Measurements from ENCODE around the gene UGT3A2. TPM values are rescaled to one million over a fixed set of nuclear protein-coding genes. Genes with fewer than 3 reads are reported as not detected.

Gene UGT3A2
- total RNA-seq, 2 donors from 2014 or later, result not detected

DNA sequence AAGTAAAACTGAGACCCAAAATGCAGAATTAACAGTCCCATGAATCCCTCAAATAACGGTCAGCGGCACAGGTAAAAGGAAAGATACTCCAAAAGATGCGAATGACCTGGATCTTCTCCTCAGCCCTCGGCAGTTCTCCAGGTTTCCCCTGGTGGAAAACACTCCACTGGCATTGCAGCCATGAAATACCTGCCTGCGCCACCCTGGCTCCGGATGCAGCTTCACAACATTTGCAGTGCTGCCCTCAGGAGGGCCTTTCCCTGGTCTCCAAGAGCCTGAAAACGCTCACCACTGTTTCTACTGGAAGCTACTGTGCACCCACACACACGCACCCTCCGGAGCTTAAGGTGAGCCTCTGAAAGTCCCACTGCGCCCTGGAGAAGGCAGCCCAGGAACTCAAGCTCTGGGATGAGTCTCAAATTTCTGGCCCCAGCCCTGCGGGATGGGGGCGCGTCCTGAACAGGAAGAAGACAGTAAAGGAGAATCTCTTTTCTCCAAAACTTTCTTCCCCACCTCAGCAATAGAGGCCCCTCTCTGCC lies 612 bp downstream of the UGT3A2 start:
- Mint-ChIP-seq H3K4me3 (no peak overlapping the region), H3K27me3 (peaks cover 58% of the 10 kb centered on the region)

DNA sequence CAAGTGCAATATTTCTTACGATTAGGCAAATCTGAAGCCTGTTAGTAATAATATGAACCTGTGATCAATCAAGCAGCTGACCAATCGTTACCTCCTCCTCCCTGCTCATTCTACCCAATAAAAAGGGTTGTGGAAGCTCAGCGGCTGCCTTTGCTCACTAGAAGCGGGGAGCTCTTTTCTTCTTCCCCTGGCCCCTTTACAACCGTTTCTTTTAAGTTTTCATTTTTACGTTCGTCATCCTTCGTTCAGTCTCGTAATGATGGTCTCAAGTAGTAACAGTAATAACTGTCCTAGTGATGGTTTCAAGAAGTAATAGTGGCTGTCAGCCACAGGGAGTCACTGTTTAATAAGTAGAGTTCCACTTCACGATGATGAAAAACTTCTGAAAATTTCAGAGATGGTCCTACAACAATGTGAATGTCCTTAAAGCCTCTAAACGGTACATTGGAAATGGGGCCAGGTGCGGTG lies 6.2 kb downstream of the UGT3A2 start:
- no peak overlapping the region for H3K4me3 Mint-ChIP-seq
- no peak for ATAC-seq
- H3K4me1 Mint-ChIP-seq, result peaks cover 7% of the 10 kb centered on the region
- H3K36me3 Mint-ChIP-seq (ENCODE audit: low read depth), result peaks cover 2% of the 10 kb centered on the region
- H3K27me3 Mint-ChIP-seq, result peaks cover 51% of the 10 kb centered on the region
- no peaks in the 10 kb centered on the region for H3K9me3 ChIP-seq (ENCODE audit: control insufficient read depth, low read length, poor library complexity, severe bottlenecking)
- no peak overlapping the region for H3K27ac Mint-ChIP-seq
- no peak for DNase-seq

More for the DNA sequence above, 612 bp downstream of the UGT3A2 start:
- Mint-ChIP-seq H3K4me1 (peaks cover 11% of the 10 kb centered on the region), H3K27ac (no peak overlapping the region), H3K36me3 (ENCODE audit: low read depth) (no peaks in the 10 kb centered on the region)
- ATAC-seq, result no peak
- no peaks in the 10 kb centered on the region for H3K9me3 ChIP-seq (ENCODE audit: control insufficient read depth, low read length, poor library complexity, severe bottlenecking)
- no peak for DNase-seq

DNA sequence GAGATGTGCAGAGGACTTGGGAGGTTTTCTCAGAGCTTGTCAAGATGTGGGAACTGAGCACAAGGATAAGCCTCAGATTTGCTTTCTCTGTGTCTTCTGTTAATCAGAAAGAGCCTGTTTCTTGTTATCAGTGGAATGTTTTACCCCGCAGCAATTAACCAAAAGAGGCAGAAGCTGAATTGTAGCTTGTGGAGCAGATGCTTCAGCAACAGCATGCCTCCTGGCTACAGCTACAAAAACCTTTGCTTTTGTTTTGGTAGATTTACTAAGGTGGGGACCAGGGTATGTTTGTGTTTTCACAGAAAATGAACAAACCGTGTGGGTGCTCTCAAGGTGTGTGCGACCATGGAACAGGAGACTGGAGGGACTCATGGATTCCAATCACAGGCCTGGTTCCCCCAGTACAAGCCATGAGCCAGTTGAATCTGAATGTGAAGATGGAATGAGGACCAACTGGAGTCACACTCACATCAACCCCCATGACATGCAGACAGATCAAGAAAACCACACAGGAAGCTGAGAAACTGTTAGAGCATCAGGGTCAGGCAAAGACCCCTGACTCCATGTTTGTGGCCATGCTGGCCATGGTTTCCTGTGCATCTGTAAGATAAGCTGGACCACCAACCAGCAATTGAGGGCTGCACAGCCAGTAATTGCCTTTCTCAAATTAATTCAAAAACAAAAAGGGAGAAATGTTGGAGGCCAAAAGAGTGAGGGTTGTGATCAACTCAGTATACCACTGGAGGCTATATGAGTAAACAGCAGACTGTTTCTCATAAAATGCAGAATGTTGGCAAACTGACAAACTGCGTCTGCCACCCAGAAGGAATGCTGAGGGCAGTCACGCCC lies 6.9 kb downstream of the UGT3A2 start:
- peaks cover 7% of the 10 kb centered on the region for H3K4me1 Mint-ChIP-seq
- ATAC-seq (no peak), DNase-seq (no peak)
- peaks cover 2% of the 10 kb centered on the region for H3K36me3 Mint-ChIP-seq (ENCODE audit: low read depth)
- H3K9me3 ChIP-seq (ENCODE audit: control insufficient read depth, low read length, poor library complexity, severe bottlenecking), result no peaks in the 10 kb centered on the region
- no peak overlapping the region for H3K27ac Mint-ChIP-seq
- H3K4me3 Mint-ChIP-seq, result no peak overlapping the region
- H3K27me3 Mint-ChIP-seq, result peaks cover 46% of the 10 kb centered on the region

DNA sequence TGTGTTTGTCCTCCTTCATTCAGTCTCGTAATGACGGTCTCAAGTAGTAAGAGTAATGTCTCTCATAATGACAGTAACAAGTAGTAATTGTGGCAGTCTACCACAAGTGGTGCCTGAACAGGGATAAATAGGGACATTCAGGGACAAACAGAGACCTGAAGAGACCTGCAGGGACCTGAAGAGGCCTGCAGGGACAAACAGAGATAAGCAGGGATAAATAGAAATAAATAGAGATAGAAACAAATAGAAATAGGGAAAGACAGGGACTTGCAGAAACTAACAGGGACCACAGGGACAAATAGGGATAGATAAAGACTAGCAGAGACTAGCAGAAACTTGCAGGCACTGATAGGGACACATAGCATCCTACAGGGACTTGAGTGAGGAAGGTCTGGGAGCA lies 7.9 kb downstream of the UGT3A2 start:
- Mint-ChIP-seq H3K36me3 (ENCODE audit: low read depth) (peaks cover 2% of the 10 kb centered on the region), H3K27me3 (peaks cover 46% of the 10 kb centered on the region), H3K4me3 (no peak overlapping the region), H3K27ac (no peak overlapping the region), H3K4me1 (peaks cover 9% of the 10 kb centered on the region)
- ATAC-seq, result no peak
- no peaks in the 10 kb centered on the region for H3K9me3 ChIP-seq (ENCODE audit: control insufficient read depth, low read length, poor library complexity, severe bottlenecking)
- no peak for DNase-seq

DNA sequence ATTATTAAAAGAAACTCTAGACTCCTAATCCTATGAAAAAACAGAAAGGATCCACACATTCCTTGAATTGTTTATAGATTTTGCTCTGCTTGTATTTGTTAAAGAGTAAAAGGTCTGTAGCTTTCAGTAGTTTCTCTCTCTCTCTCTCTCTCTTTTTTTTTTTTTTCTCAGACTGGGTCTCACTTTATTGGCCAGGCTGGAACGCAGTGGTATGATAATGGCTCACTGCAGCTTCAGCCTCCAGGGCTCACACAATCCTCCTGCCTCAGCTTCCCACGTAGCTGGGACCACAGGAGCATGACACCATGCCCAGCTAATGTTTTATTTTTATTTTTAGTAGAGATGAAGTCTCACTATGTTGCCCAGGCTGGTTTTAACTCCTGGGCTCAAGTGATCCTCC lies 9.3 kb downstream of the UGT3A2 start:
- Mint-ChIP-seq H3K27me3 (peaks cover 56% of the 10 kb centered on the region), H3K36me3 (ENCODE audit: low read depth) (peaks cover 5% of the 10 kb centered on the region), H3K4me1 (peaks cover 9% of the 10 kb centered on the region), H3K27ac (no peak overlapping the region), H3K4me3 (no peak overlapping the region)
- no peaks in the 10 kb centered on the region for H3K9me3 ChIP-seq (ENCODE audit: control insufficient read depth, low read length, poor library complexity, severe bottlenecking)
- DNase-seq (no peak), ATAC-seq (no peak)

DNA sequence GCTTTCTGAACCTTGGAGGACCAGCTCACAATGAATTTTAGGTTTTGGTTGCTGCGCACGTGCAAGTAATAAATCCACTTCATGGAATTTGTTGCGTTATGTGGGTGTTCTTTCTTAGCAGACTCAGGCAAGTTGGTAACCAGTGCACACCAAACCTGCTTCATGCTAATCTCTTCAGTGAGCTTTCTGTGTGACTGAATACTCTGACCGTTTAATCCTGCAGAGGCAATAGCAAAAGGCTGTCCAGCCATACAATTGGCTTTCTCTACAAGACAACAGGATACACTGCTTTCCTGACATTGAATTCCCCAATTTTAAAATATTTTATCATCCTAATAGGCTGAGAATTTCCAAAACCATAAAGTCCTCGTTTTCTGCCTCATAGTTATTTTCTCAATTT lies 10.3 kb downstream of the UGT3A2 start:
- peaks cover 9% of the 10 kb centered on the region for H3K4me1 Mint-ChIP-seq
- H3K9me3 ChIP-seq (ENCODE audit: control insufficient read depth, low read length, poor library complexity, severe bottlenecking), result no peaks in the 10 kb centered on the region
- H3K27ac Mint-ChIP-seq, result no peak overlapping the region
- DNase-seq (no peak), ATAC-seq (no peak)
- no peak overlapping the region for H3K4me3 Mint-ChIP-seq
- H3K27me3 Mint-ChIP-seq, result peaks cover 57% of the 10 kb centered on the region
- peaks cover 5% of the 10 kb centered on the region for H3K36me3 Mint-ChIP-seq (ENCODE audit: low read depth)

DNA sequence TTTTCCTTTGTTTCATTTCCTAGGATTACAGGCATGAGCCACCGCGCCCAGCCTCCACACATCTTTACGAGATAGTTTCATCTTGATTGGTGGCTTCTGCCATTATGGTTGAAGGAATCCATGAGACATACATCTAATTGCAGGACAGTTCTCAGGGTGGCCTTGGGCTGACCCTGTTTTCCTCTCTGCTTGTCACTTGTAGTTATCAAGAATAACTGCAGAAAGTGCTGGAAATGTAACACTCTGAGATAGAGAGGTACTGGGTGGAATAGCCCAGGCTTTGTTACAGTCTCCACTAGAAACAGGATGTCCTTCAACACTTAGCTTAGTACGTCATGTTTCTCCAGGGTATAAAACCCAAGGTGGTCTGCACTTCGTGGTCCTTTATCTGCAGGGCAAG lies 10.7 kb downstream of the UGT3A2 start:
- peaks cover 5% of the 10 kb centered on the region for H3K36me3 Mint-ChIP-seq (ENCODE audit: low read depth)
- ATAC-seq, result no peak
- peaks cover 10% of the 10 kb centered on the region for H3K4me1 Mint-ChIP-seq
- peaks cover 57% of the 10 kb centered on the region for H3K27me3 Mint-ChIP-seq
- H3K9me3 ChIP-seq (ENCODE audit: control insufficient read depth, low read length, poor library complexity, severe bottlenecking), result no peaks in the 10 kb centered on the region
- H3K27ac Mint-ChIP-seq, result no peak overlapping the region
- no peak overlapping the region for H3K4me3 Mint-ChIP-seq
- DNase-seq, result no peak

DNA sequence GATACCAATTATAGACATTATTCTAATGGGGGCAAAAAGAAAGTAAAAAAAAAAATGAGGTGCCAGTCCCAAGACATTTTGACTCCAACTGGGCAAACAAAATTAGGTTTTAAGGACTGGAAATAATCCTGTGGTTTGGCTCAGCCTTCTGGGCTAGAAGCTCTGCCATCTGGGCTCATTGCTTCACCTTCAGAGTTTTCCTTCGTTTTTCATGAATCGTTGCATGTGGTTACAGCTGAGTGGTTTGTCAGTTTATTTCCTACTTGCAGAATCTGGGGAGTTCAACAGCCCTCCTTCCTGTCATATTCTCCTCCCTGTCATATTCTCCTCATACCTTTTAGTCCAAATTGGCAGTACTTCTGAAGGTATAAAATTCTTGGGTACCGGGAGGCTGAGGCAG lies 12.0 kb downstream of the UGT3A2 start:
- Mint-ChIP-seq H3K4me3 (no peak overlapping the region), H3K36me3 (ENCODE audit: low read depth) (peaks cover 3% of the 10 kb centered on the region)

DNA sequence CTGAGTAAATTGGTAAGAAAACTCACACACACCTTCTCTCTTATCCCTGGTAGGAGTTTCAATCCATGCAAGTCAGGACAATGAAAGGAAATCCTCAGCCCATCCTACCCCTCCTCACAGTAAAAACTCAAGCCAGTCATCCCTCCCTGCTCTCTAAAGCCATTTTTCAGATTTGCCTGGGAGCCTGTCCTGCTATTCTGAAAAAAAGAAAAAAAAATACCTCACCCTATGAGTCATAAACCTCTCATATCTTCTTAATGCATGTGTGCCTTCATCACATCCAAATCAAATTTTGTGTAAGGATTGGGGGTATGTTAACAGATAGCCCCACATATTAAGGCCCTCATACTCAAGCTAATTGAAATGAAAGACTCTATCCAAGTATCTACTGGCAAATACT lies 14.1 kb downstream of the UGT3A2 start:
- DNase-seq, result no peak
- no peak for ATAC-seq
- Mint-ChIP-seq H3K4me1 (peaks cover 5% of the 10 kb centered on the region), H3K36me3 (ENCODE audit: low read depth) (peaks cover 3% of the 10 kb centered on the region), H3K27me3 (peaks cover 39% of the 10 kb centered on the region), H3K27ac (no peak overlapping the region), H3K4me3 (no peak overlapping the region)
- no peaks in the 10 kb centered on the region for H3K9me3 ChIP-seq (ENCODE audit: control insufficient read depth, low read length, poor library complexity, severe bottlenecking)

More for the DNA sequence above, 12.0 kb downstream of the UGT3A2 start:
- no peaks in the 10 kb centered on the region for H3K9me3 ChIP-seq (ENCODE audit: control insufficient read depth, low read length, poor library complexity, severe bottlenecking)
- ATAC-seq, result no peak
- Mint-ChIP-seq H3K4me1 (peaks cover 8% of the 10 kb centered on the region), H3K27ac (no peak overlapping the region), H3K27me3 (peaks cover 53% of the 10 kb centered on the region)
- no peak for DNase-seq

DNA sequence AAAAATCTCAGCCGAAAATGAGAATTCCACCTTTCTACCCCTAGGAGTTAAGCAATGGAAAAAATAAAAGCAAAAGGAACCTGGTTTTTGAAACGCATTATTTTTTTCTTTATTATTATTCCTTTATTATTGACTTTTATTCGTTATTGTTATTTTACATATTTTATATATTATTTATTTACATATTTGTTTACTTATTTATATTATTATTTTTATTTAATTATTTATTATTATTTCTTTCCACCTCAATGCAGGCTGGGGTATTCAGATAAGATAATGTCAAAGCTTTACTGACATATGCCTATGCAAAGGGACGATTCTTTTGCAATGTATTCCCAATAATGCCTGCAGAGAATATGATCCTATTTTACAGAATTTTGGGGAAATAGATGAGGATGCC lies 16.7 kb downstream of the UGT3A2 start:
- peaks cover 20% of the 10 kb centered on the region for H3K27me3 Mint-ChIP-seq
- H3K4me3 Mint-ChIP-seq, result no peak overlapping the region
- H3K9me3 ChIP-seq (ENCODE audit: control insufficient read depth, low read length, poor library complexity, severe bottlenecking), result no peaks in the 10 kb centered on the region
- peaks cover 5% of the 10 kb centered on the region for H3K4me1 Mint-ChIP-seq
- ATAC-seq (no peak), DNase-seq (no peak)
- H3K27ac Mint-ChIP-seq, result no peak overlapping the region
- H3K36me3 Mint-ChIP-seq (ENCODE audit: low read depth), result peaks cover 3% of the 10 kb centered on the region

DNA sequence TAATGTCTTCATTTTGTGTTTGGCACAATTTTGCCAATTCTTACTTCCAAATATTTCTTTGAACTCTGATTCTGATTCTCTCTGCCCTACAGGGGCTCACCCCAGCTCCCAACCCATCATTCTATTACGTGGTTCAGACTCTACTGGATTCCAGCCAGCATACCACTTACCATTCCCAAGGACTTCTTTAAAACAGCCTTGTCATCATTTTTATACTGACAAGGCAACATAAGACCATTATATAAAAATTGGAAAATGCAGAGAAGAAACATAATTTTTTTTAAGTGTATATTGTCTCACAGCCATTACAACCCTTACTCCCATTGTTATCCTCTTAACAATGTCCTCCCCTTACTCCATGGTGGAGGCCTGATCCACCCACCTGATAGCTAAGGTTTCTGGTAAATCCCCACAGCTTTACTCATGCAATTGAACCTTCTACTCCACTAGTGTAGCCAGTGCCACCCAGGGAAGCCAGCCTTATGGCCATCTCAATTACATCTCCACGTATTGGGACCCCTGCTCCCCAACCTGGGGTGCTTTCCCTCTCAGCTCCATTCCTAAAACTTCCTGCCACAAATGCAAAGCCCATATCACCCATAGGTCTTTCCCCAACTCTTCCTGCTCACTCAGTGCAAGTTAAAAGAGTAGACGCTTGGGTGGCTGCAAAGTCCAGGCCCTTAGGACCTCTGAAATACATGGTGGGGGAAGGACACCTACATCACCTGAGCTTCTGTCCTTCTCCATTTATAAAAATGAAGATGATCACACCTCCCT lies 19.1 kb downstream of the UGT3A2 start:
- no peak for ATAC-seq
- peaks cover 2% of the 10 kb centered on the region for H3K27me3 Mint-ChIP-seq
- H3K36me3 Mint-ChIP-seq (ENCODE audit: low read depth), result peaks cover 2% of the 10 kb centered on the region
- no peak overlapping the region for H3K27ac Mint-ChIP-seq
- no peak for DNase-seq
- H3K4me1 Mint-ChIP-seq, result peaks cover 2% of the 10 kb centered on the region
- H3K9me3 ChIP-seq (ENCODE audit: control insufficient read depth, low read length, poor library complexity, severe bottlenecking), result no peaks in the 10 kb centered on the region
- no peak overlapping the region for H3K4me3 Mint-ChIP-seq

DNA sequence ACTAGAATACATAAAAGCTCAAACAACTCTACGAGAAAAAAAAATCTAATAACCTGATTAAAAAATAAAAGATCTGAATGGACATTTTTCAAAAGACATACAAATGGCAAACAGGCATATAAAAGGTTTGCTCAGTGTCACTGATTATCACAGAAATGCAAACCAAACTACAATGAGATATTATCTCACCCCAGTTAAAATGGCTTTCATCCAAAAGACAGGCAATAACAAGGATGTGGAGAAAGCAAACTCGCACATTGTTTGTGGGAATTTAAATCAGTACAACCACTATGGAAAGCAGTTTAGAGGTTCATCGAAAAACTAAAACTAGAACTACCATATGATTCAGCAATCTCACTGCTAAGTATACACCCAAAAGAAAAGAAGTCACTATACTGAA lies 20.8 kb downstream of the UGT3A2 start:
- Mint-ChIP-seq H3K4me1 (peaks cover under 1% of the 10 kb centered on the region), H3K36me3 (ENCODE audit: low read depth) (no peaks in the 10 kb centered on the region), H3K4me3 (no peak overlapping the region), H3K27me3 (peaks cover 16% of the 10 kb centered on the region), H3K27ac (no peak overlapping the region)
- ATAC-seq (no peak), DNase-seq (no peak)
- H3K9me3 ChIP-seq (ENCODE audit: control insufficient read depth, low read length, poor library complexity, severe bottlenecking), result no peaks in the 10 kb centered on the region

DNA sequence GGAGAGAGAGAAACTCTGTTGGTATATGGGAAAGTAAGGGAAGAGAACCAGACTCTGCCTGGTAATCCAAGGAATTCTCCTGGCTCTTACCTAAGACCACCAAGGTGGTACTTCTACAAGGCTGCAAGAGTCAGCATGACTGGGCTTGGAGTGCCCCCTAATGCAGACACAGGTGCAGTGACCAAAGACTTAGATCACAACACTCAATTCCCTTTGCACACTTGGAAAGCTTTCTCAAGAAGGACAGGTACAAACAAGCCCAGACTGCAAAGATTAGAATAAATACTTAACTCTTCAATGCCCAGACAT lies 25.2 kb downstream of the UGT3A2 start:
- Mint-ChIP-seq H3K36me3 (ENCODE audit: low read depth) (no peaks in the 10 kb centered on the region), H3K4me1 (no peaks in the 10 kb centered on the region), H3K27ac (no peak overlapping the region), H3K4me3 (no peak overlapping the region), H3K27me3 (peaks cover 31% of the 10 kb centered on the region)
- no peak for DNase-seq
- H3K9me3 ChIP-seq (ENCODE audit: control insufficient read depth, low read length, poor library complexity, severe bottlenecking), result no peaks in the 10 kb centered on the region
- ATAC-seq, result no peak

Data from T-helper 17 cell (primary cell).